ENCODE measurements around the gene ATF6B. TPM values are rescaled to one million over a fixed set of nuclear protein-coding genes. Genes with fewer than 3 reads are reported as not detected.

Gene ATF6B
- total RNA-seq, result 11.6 and 20.2 TPM in 2 replicates

DNA sequence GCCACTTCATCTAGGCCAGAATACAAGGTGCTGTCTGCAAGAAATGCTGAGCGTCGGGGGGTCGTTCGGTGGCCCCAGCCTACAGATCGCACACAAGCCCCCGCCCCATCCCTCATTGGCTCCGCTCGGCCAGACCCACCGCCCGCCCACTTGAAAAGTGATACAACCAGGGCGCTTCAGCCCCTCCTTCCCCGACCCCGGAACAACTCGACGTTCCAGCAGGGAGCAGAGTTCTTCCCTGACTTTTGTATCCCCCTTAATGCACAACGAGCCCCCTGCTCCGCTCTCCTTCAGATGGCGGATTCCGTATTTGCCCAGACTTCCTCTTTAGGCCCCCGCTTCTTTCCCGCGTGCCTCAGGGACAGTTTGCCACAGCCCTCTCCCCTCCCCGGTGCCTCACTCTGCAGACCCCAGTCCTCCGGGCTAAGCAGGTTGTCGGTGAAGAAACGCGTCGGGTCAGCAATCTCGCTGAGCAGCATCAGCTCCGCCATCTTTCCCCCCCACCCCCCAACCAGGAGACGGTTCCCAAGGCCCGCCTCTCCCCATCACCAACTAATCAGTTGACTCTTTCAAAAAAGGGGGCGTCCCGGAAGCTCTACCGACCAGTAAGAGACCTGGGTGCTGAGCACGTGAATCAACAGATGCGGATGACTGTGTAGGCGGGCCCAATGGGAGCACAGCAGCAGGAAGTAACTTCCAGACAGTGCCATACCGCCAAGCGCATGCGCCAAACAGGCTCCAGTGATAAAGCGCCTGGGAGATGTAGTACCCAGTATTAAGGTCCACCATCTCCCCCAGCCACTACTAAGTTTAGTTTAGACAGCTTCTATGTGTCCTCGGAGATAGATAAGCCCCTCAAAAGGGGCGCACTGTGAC is at the start of gene ATF6B:
TSS of gene ATF6B (minus strand) at position 530 of the 876 bp plus-strand sequence. CDS start at position 491, 39 bp downstream.

DNA sequence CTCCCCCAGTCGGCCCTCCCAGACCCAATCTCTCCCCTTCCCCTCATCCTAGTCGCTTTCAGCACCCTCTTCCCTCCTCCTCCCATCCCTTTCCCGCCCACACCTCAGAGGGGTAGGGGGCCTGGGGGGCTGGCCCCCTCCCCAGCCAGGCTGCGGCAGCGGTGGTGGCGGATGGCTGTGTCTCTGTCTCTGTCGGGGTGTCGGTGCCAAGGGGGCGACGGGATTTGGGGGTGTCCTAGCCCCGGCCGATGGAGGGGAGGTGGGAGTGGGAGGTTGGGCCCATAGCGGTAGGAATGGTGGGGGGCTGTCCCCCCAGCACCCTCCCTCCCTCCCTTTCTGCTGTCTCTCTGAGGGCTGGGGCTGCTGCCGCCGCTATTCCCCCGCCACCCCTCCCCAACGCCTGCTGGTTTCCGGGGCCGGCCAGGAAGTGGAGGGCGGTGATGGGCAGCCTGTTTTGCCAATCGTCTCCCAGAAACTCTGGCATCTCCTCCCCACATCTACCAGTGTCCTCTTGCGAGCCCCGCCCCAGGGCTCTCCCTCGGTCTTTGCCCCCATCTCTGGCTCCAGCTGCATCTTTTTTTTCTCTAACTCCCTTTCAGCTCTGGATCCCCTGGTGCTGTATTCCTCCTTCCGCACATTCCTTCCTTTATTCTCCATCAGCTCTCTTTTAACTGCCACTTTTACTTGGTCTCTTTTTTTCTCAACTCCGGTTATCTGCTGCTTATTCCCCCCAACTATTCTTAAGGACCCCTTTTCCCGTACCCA is 47.8 kb upstream of the ATF6B start, which contains the start of gene AGPAT1:
TSS of gene AGPAT1 (minus strand) at position 374 of the 765 bp plus-strand sequence. CDS start 4,588 bp downstream, outside the sequence.

GRCh38 chr6:32164295-32164694 is 36.2 kb upstream of the ATF6B start, which contains the start of gene EGFL8:
EGFL8 (plus strand) TSS chr6:32164595; CDS start chr6:32166166, 1,571 bp downstream.

DNA sequence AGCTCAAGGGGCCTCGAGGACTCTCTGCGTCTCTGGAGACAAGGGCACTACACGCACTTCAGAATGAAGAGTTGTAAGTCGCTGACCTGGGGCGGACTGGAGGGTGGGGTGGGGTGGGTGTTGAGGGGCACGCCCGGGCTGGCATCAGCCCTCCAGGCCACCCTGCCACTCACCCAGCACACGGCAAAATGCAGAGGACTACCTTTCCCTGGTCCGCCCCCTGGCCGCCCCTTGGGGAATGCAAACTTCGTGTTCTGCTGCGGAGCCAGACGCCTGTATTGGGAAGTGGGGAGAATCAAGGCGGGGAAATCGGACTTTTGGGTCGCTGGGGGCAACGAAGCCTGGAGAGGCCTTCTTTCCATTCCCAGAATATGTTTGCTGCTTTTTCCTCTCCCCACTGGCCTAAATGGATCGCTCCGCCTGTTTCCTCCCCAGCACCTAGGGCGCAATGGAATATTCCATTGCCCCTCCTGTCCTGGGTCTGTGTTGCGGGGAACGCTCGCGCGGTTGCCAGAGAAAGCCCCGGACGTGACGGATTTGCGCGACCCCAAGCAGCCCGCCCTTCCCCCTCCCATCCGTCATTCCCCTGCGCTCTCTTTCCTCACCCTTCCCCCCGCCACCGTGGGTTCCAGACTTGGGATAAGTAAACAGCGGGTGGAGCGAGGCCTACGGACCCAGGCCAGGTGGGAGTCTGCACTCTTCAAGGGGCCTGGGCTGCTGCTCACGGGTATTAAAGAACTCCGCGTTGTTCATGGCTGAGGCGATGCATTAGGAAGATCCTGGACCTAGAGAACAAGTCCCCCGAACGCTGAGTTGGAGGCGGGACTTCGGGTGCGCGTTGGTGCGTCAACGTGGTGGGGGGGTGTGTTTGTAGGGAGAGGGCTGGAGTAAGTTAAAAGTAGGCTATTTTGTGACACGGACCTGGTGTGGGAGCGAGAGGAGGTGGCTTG is 25.8 kb upstream of the ATF6B start, which contains the start of gene PPT2:
TSS of gene PPT2 (plus strand) at position 578 of the 950 bp plus-strand sequence. CDS start 454 bp downstream, outside the sequence.

DNA sequence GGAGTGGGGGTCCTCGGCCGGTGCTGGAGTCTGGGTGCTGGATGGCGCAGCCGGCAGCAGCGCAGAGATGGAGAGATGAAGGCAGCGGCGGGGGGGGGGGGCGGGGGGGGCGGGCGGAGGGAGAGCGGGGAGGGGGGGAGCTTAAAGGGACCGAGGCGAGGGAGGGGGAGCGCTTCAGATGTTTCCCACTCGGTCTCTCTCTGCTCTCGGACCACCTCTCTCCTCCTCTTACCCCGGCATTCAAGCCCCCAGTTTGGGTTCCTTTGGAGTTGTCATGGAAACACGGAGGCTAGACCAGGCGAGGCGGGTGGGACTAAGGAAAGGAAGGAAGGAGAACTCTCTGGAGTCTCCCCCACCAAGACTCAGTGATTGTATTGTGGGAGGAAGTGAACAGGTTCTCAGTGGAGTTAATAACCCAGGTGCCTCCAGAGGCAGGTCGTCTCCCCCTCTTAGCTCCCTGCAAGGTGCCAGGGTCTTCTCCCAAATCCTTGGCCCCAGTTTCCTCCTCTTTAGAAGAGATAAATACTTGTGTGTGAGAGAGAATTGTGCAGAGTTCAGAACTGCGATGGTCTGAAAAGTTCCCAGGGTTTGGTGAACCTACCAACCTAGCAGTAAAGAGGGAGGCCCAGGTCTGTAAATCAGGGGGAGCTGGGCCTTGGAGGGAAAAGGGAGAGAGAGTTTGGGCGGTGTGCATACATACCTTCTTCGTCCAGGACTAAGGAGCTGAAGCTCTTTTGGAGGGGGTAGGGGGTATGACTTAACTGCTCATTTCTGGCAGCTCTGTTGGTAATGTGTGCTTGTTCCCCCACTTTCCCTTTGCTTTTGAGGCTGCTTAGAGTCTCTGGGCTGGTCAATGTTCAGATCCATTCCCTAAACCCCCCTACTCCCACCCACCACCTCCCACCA is 24.1 kb upstream of the ATF6B start, which contains the start of gene PRRT1:
TSS of gene PRRT1 (minus strand) at position 77 of the 906 bp plus-strand sequence. CDS start 112 bp downstream, outside the sequence.

GRCh38 chr6:32109114-32109764 is 18.8 kb downstream of the ATF6B start, which contains the start of gene TNXB:
TNXB (minus strand) TSS chr6:32109338; CDS start chr6:32098198, 11,140 bp downstream.

Other genes starting within 250 kb of the ATF6B start
- gene SLC44A4, start 249.2 kb downstream of the ATF6B start, total RNA-seq, result 2.1 and 3.1 TPM in 2 replicates
- gene EHMT2, start 230.5 kb downstream of the ATF6B start, total RNA-seq, result 13.7 and 47.4 TPM in 2 replicates
- 1.4 and 4.1 TPM in 2 replicates for gene ZBTB12, start 226.2 kb downstream of the ATF6B start, total RNA-seq
- gene C2, start 200.5 kb downstream of the ATF6B start, total RNA-seq, result 0.71 and 1.0 TPM in 2 replicates
- gene CFB, start 182.2 kb downstream of the ATF6B start, total RNA-seq, result 1.7 and 11.2 TPM in 2 replicates
- 109 and 155 TPM in 2 replicates for gene NELFE, start 169.3 kb downstream of the ATF6B start, total RNA-seq
- gene SKIC2, start 169.1 kb downstream of the ATF6B start, total RNA-seq, result 49.6 and 62.5 TPM in 2 replicates
- 10.0 and 10.9 TPM in 2 replicates for gene DXO, start 156.1 kb downstream of the ATF6B start, total RNA-seq
- 1.3 and 1.4 TPM in 2 replicates for gene C4A, start 146.2 kb downstream of the ATF6B start, total RNA-seq
- gene C4B, start 113.5 kb downstream of the ATF6B start, total RNA-seq, result 2.1 TPM in 2 replicates
- 0.28 TPM in 1 of 2 replicates, not detected in the other for gene CYP21A2, start 89.8 kb downstream of the ATF6B start, total RNA-seq
- 1.0 and 2.1 TPM in 2 replicates for gene TNXB, start 18.9 kb downstream of the ATF6B start, total RNA-seq
- 3.7 and 5.5 TPM in 2 replicates for gene FKBPL, start 2.0 kb upstream of the ATF6B start, total RNA-seq
- not detected in 2 replicates for gene PRRT1, start 23.7 kb upstream of the ATF6B start, total RNA-seq
- gene PPT2, start 25.9 kb upstream of the ATF6B start, total RNA-seq, result 6.8 and 8.5 TPM in 2 replicates
- 0.34 and 1.3 TPM in 2 replicates for gene EGFL8, start 36.3 kb upstream of the ATF6B start, total RNA-seq
- 7.5 and 19.6 TPM in 2 replicates for gene AGPAT1, start 47.8 kb upstream of the ATF6B start, total RNA-seq
- 14.6 and 29.7 TPM in 2 replicates for gene RNF5, start 50.2 kb upstream of the ATF6B start, total RNA-seq
- 0.14 and 0.34 TPM in 2 replicates for gene AGER, start 56.0 kb upstream of the ATF6B start, total RNA-seq
- gene PBX2, start 62.0 kb upstream of the ATF6B start, total RNA-seq, result 25.3 and 39.5 TPM in 2 replicates
- 0.71 and 1.0 TPM in 2 replicates for gene GPSM3, start 64.4 kb upstream of the ATF6B start, total RNA-seq
- gene NOTCH4, start 95.8 kb upstream of the ATF6B start, total RNA-seq, result 0.28 and 0.34 TPM in 2 replicates
- gene TSBP1, start 243.7 kb upstream of the ATF6B start, total RNA-seq, result not detected in 2 replicates

All from nasal cavity respiratory epithelium epithelial cell of viscerocranial mucosa (primary cell).